Superior temporal gyrus (tissue), 1 donor: ENCODE results near the gene TBL2.
"Not testable (repeated sequence)": the region's sequence is repeated elsewhere in the genome, so short reads cannot be mapped to it uniquely, and the experiment has no call there.

Source experiments
- DNase-seq: peaks from one replicate; pipeline ENCODE4 v3.0.0-alpha.2; 2016; ENCODE audit errors: extremely low spot score

Gene TBL2

DNA sequence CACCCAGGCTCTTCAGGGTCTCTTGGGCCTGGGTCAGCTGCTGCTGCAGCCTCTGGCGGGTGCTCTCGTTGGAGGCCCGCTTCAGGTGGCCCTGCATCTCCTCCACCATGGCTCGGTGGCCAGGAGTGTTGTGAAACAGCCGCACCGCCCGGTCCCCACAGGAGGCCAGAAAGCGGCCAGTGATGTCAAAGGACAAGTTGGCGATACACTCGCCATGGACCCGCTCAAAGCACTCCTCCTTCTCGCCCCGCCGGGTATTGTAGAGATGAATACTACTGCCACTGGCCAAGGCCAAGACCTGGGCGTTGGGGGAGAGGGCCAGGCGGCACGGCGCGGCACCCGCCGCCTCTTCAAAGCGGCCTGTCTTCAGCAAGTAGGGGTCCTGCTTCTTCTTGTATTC, 7.9 kb downstream of the TBL2 start:
- no peak for DNase-seq

DNA sequence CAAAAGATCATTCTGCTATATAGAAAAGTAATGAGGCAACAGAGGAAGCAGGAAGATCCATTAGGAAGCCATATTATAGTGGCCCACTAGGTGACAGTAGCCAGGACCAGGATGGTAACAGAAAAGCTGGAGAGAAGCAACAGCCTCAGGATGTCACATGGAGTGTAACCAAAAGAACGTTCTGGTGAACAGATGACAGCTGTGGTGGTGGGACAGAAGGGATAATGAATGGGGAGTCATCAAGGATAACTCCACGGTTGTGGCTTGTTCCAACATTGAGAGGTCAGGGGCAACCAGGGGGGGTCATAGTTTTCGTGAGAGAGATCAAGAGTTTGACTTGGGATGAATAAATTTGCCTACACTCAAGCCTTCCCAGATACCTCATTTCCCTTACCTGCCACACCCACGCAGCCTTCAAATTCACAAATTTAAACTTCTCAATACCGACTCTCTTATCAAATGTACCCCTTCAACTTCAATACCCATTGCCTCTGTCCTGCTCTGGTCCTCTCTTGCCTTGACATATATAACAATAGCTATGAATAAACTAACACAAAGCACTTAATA, 9.3 kb downstream of the TBL2 start:
- DNase-seq = no peak

DNA sequence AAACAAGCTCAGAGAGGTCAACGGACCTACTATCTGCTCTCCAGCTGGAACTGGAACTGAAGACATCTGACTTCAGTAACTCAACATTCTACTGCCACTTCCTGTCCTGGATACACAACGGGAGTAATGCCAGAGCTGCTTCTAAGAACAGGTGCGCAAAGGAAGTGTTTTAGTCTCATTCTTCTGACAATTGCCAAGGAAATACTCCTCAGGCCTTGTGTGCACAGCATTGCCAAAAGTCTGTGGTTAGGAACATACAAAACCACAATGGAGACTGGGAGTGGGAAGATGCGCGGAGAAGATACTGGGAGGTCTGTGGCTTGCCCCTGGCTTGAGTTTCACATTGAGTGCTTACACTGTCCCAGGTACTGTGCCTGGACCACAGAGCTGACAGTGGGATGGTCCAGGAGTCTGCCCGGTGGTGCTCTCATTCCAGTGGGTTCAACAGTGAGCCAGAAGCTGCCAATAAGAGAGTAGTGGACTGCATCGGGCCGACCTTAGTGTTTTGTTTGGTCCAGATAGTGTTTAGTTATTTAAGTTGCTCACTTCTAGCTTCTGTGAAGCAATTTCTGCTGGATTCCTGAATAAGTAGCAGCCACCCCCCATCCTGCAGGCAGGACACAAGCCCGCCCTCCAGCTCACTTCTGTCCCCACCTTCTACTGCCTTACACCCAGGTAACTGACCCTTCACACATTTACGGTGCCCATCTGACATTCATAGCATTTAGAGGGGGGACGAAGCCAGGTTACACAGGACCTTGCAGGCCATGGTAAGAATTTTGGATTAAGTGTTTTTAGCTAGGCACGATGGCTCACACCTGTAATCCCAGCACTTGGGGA, 10.3 kb downstream of the TBL2 start:
- no peak for DNase-seq

DNA sequence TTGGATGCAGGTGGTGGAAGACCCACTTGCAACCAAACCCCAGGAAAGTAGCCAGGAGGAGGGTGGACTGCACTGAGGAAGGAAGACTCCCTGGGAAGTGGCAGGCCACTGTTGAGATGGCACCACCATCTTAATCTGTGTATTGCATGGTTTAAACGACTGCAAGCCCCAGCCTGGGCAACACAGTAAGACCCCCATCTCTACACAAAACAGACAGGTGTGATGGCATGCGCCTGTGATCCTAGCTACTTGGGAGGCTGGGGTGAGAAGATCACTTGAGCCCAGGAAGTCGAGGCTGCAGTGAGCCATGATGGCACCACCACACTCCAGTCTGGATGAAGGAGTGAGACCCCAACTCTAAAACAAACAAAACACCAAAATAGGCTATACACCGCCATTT, 11.2 kb downstream of the TBL2 start:
- no peak for DNase-seq

GRCh38 chr7:73566431-73566830, 11.9 kb downstream of the TBL2 start:
- DNase-seq = not testable (repeated sequence)

DNA sequence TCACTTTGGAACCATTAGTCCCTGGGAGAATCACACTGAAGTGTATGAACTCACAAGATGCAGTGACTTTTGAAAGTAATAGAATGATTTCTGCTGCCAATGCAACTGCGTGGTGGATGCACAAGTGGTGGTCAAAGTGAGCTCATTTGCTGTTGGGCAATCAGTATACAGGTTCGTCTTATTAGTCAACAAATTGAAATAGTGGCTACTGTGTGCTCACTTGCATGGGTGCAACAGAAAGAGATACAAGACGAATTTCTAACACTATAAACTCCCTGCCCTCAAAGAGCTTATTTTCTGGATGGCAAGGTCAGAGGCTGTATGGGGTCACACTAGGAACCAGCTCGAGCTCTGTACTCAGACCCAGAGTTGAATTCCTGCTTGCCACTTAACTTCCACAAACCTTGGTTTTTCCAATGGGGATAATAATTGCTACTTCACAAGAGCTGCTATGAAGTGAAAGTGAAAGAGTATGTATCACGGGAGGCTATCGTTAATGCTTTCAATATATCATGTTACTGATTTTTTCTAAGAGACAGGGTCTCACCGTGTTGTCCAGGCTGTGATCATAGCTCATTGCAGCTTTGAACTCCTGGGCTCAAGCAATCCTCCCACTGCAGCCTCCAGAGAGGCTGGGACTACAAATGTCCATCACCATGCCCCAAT, 12.6 kb downstream of the TBL2 start:
- no peak for DNase-seq

DNA sequence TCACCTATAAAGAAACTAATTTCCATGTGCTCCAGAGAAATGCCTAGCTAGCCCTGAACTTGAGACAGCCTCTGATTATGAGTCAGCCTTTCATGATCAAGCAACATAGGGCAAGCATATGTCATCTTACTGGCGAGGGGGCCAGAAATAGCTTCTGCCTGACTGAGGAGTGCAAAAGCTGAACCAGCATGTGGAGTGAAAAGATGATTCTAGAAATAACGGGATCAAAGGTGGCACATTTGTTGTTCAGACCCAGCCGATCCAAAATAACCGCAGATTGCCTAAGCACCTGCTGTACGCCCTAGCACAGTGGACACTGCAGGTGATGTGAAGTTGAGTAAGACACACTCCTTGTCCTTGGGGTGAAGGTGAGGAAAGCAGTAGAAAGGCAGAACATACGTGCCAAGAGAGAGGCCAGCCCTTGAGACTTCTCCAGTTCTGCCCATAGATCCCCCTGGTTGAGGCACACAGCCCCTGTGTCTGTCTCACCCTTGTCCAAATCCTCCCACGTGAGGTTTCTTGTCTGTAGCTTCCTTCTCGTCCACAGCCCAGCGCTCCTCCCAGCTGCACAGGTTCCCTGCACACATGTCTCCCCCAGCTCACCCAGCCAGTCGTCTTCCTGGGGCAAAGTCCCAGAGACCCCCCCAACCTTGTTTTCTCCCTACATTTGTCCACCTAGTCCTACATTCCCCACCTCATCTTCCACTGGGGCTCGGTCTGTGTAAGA, 18.1 kb downstream of the TBL2 start:
- no peak for DNase-seq

DNA sequence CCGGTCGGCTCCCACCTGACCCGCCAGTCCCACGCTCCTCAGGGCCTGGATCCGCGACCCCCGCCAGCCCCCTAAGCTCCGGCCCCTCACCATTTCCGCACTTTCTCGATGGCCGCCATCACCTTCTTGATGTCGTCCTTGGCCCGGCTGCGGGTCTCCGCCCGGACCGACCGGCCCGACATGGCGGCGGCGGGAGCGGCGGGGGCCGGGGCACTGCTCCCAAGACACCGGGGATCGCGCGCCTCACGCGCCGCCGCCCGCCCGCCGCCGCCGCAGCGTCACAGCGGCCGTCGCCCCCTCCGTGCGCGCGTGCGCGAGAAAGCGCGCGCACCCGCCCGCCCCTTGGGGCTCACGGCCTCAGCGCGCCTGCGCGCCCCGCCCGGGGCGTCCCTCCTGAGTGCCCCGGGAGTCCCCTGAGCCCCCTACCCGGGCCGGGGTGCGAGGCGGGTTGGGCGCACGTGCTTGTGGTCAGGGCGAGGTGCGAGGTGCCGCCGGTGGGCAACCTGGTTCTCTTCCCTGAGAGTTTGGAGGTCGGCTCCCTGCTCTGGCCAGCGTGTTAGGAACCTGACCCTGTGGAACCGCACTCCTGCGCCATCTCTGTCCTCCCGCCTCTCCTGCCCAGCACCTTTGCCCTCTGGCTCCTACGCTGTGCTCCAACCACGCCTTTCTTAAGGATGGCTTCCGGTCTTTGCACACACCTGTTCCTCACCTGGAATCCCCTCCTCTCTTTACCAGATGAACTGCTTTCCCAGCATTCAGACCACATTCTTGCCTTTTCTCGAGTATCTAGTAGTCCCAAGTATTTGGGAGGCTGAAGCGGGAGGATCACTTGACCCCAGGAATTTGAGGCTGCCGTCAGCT, 20.8 kb downstream of the TBL2 start, which contains the start of gene BCL7B:
TSS of gene BCL7B (minus strand) at position 294 of the 861 bp plus-strand sequence. CDS start at position 182, 112 bp downstream.
- peak; percentile 71 for DNase-seq

DNA sequence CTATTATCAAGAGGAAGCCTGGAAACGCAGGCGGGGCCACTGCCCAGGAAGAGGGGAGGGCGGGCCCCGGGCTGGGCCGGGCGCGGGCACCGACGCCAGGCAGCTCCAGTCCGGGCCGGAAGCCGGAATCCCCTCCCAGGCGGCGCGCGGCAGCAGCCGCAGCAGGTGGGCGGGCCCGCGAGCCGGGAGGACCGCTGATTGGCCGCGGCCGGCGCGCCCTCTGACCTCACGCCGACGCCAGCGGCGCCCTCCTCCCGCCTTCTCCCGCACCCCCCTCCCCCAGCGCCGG, 21.3 kb downstream of the TBL2 start:
- DNase-seq = peak; percentile 85

DNA sequence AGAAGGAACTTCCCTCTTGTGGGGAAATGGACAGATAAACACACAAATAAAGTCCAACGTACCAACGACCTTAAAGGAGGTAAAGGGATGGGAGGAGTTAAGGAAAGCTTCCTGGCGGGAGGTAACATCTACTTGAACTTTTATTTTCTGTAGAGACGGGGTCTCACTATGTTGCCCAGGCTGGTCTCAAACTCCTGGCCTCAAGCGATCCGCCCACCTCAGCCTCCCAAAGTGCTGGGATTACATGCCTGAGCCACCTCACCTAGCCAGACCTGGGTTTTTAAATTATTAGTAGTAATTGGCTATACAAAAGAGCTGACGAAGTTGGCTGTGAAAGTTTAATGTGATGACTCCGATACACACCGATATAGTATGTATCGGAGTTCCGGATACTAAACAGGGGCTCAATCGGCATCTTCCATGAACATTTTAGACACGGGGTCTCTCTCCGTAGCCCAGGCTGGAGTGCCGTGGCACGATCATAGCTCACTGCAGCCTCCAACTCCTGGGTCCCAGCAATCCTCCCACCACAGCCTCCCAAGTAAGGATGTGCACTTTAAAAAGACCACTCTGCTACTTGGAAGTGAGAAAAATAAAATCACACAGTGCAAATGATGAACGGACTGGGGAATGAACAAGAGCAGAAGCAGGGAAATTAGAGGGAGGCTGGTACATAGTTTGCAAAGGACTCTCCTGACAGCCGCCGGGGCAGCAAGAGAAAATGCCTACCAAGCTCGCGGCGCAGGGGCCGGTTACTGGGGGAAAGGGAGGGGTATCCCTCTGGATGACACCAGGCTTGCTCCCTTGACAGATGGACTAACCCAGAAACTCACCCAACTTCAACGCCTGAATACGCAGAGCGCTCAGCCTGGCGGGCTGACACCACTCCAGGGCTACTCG, 21.9 kb downstream of the TBL2 start:
- DNase-seq = no peak

DNA sequence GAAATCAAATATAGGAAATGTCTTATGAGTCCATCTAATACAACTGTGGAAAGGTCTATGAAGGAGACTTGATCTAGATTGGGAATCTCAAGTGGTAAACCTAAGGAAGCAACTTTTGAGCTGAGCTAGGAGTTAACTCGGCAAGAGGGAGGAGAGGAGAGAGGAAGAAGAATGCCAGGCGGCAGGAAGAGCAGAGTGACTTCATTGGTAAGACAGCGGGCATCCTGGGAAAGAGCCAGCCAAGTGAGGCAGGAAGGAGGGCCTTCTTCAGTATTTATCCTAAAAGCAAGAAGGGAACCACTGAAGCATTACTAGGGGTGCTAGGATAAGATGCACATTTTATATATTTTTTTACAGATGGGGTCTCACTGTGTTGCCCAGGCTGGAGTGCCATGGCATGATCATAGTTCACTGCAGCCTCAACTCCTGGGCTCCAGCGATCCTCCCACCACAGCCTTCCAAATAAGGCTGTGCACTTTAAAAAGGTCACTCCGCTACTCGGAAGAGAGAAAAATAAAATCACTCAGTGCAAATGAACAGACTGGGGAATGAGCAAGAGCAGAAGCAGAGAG, 22.9 kb downstream of the TBL2 start:
- no peak for DNase-seq

DNA sequence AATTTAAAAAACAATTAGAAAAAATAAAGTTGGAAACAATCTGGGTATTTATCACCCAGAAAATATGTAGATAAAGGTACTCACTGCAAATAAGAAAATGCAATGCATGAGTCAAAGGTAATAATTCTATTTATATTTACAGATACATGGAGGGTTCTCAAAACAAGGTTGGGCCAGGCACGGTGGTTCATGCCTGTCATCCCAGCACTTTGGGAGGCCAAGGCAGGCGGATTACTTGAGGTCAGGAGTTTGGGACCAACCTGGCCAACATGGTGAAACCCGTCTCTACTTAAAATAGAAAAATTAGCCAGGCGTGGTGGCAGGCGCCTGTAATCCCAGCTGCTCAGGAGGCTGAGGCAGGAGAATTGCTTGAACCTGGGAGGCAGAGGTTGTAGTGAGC, 28.3 kb downstream of the TBL2 start:
- DNase-seq = not testable (repeated sequence)

GRCh38 chr7:73549176-73549575, 29.2 kb downstream of the TBL2 start:
- no peak for DNase-seq

- DNase-seq = no peak
Measured at GRCh38 chr7:73547841-73548240, 30.5 kb downstream of the TBL2 start.

DNA sequence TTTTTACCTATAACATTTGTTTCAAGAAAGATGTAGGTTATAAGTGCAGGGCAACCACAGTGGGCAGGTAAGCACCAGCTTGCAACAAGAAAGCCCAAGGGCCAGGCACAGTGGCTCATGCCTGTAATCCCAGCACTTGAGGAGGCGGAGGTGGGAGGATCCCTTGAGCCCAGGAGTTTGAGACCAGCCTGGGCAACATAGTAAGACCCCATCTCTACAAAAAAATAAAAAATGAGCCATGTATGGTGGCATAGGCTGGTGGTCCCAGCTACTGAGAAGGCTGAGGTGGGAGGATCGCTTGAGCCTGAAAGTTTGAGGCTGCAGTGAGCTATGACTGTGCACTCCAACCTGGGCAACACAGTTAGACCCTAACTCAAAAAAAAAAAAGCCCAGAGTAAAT, 33.7 kb downstream of the TBL2 start:
- DNase-seq = no peak

DNA sequence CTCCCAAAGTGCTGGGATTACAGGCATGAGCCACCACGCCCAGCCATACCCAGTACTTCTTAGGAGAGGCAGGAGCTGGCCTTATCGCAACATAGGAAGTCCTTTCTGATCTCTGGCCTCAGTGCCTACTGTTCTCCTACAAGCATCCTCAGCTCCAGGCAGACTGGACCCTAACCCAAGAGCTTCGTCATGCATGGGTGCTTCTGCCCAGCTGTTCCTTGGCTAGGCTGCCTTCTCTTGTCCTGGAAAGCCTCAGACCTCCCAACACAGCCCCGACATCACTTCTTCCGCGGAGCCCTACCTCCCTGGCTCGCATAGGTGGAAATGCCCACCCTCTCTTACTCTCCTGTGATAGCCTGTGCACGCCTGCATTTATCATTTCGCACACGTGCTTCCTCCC, 36.7 kb downstream of the TBL2 start:
- DNase-seq = no peak

GRCh38 chr7:73539709-73540108, 38.7 kb downstream of the TBL2 start:
- no peak for DNase-seq

DNA sequence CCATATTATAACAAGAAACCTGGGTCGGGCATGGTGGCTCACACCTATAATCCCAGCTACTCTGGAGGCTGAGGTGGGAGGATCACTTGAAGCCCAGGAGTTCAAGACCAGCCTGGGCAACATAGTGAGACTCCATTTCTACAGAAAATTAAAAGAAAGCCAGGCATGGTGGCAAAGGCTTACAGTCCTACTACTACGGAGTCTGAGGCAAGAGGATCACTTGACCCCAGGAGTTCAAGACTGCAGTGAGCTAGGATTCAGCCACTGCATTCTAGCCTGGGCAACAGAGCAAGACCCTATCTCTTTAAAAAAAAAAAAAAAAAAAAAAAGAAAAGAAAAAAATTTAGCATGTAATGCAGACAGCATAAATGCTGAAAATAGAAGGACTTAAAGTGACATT, 39.9 kb downstream of the TBL2 start:
- not testable (repeated sequence) for DNase-seq

DNA sequence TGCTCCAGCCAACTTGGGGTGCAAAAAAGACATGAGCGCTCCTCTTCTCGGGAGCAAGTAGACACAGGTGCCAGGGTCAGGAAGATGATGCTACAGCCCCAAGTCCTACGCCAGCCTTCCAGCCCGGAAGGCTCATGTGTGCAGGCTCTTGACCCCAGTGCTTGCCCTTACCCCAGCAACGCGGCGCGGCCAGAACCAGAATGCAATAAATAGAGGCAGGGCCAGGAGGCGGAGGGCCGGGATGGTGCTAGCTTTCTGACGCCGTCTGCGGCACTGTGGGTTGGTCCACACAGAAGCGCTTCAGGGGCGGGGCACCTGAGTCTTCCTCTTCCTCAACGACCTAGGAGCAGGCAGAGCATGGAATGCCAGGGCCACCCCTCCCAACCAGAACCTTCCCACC, 41.3 kb downstream of the TBL2 start:
- DNase-seq = no peak

DNA sequence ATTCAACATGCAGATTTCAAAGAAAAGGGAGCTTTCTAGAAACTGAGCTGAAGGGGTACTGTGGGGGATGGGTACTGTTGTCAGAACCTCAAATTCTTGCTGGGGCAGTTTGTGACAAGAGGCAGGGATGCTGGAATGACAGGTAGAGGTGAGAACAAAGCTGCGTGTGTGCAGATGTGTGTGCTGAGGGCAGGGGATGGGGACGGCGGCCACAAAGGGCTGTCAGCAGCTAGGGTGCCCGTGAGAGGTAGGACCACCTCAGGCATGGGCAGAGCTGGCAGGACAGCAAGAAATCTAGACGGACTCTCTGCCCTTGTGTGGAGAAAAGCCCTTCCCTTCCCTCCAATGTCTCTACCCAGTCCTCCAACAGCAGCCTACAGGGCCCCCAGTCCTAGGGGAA, 41.9 kb downstream of the TBL2 start:
- no peak for DNase-seq
